Measurements from ENCODE around the gene NRBP1.

DNA sequence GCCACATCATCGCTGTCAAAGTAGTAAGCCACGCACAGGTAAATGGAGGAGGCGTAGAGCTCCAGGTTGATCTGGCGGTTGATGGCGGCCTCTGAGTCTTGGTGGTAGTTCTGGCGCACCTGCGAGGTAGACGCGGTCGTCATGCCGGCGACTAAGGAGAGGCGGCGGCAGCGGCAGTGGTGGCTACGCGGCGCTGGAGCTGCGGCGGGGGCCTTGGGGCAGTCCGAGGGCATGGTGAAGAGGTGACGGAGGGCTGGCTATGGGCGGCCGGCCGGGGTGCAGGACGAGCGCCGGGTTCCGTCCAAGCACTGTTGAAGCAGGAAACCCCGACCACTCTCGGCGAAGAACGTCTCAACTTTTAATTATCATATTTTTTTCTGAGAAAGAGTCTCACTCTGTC lies 35.2 kb upstream of the NRBP1 start:
- TF ChIP-seq, protein P1, sequence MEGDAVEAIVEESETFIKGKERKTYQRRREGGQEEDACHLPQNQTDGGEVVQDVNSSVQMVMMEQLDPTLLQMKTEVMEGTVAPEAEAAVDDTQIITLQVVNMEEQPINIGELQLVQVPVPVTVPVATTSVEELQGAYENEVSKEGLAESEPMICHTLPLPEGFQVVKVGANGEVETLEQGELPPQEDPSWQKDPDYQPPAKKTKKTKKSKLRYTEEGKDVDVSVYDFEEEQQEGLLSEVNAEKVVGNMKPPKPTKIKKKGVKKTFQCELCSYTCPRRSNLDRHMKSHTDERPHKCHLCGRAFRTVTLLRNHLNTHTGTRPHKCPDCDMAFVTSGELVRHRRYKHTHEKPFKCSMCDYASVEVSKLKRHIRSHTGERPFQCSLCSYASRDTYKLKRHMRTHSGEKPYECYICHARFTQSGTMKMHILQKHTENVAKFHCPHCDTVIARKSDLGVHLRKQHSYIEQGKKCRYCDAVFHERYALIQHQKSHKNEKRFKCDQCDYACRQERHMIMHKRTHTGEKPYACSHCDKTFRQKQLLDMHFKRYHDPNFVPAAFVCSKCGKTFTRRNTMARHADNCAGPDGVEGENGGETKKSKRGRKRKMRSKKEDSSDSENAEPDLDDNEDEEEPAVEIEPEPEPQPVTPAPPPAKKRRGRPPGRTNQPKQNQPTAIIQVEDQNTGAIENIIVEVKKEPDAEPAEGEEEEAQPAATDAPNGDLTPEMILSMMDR (IDR thresholded peaks at IDR 0.05): no peak
- TF ChIP-seq POLR2A (IDR thresholded peaks at IDR 0.05): no peak

All from stomach (tissue), 4 donors.